Endodermal cell (in vitro differentiated cells): ENCODE data around the gene RDH14. TPM values are rescaled to one million over a fixed set of nuclear protein-coding genes. Genes with fewer than 3 reads are reported as not detected.

Experiments
- DNase-seq: peaks from one replicate; pipeline ENCODE4 v3.0.0-alpha.2; 2017
- H3K27ac ChIP-seq: 2 replicates; pipeline ENCODE4 v1.5.1; 2013; ENCODE audit warnings: mild to moderate bottlenecking, low read depth, low read length, moderate library complexity
- H3K27me3 ChIP-seq: 2 replicates; pipeline ENCODE4 v1.6.1; 2013; ENCODE audit warnings: mild to moderate bottlenecking, low read length, moderate library complexity; ENCODE audit not compliant: insufficient read depth, control insufficient read depth, poor library complexity, severe bottlenecking
- H3K36me3 ChIP-seq: 2 replicates; pipeline ENCODE4 v1.7.0; 2013; ENCODE audit warnings: mild to moderate bottlenecking, low read length, moderate library complexity; ENCODE audit not compliant: control insufficient read depth, insufficient read depth
- H3K4me1 ChIP-seq: one replicate; pipeline ENCODE4 v1.7.0; 2013; ENCODE audit warnings: low read length; ENCODE audit not compliant: control insufficient read depth, insufficient read depth
- H3K4me3 ChIP-seq: 2 replicates; pipeline ENCODE4 v1.5.1; 2013; ENCODE audit warnings: mild to moderate bottlenecking, low read length, moderate library complexity
- H3K9ac ChIP-seq: 2 replicates; pipeline ENCODE4 v1.6.1; 2013; ENCODE audit warnings: mild to moderate bottlenecking, low read length, moderate library complexity; ENCODE audit not compliant: poor library complexity, severe bottlenecking; ENCODE audit errors: extremely low read depth
- H3K9me3 ChIP-seq: 2 replicates; pipeline ENCODE4 v1.6.1; 2013; ENCODE audit warnings: mild to moderate bottlenecking, low read length, moderate library complexity; ENCODE audit not compliant: control insufficient read depth
- H3K27ac Mint-ChIP-seq: 2 replicates; pipeline ENCODE4 v1.8.0; 2020; ENCODE audit warnings: mixed read lengths
- H3K27me3 Mint-ChIP-seq: 2 replicates; pipeline ENCODE4 v1.8.0; 2021; ENCODE audit warnings: mild to moderate bottlenecking, mixed read lengths; ENCODE audit not compliant: insufficient read depth
- H3K36me3 Mint-ChIP-seq: 2 replicates; pipeline ENCODE4 v1.8.0; 2020; ENCODE audit warnings: low read depth, mixed read lengths
- H3K4me1 Mint-ChIP-seq: 2 replicates; pipeline ENCODE4 v1.8.0; 2020; ENCODE audit warnings: mixed read lengths
- H3K4me3 Mint-ChIP-seq: 2 replicates; pipeline ENCODE4 v1.8.0; 2020; ENCODE audit warnings: mild to moderate bottlenecking, moderate library complexity, mixed read lengths
- H3K9me3 Mint-ChIP-seq: 2 replicates; pipeline ENCODE4 v1.8.0; 2020; ENCODE audit warnings: mild to moderate bottlenecking, mixed read lengths
- CTCF ChIP-seq: fragments of 200-600 bp; sonication (generic); conservative IDR thresholded peaks from 2 replicates; pipeline ENCODE4 v1.5.0; 2021; ENCODE audit warnings: antibody characterized with exemption, mild to moderate bottlenecking
- WGBS, 2 experiments: methylation state at CpG; one replicate each; pipeline versions ENCODE4 v1.1.5 to v1.1.7; 2013; ENCODE audit warnings: missing lambda C conversion rate in 2 of 2, mixed read lengths in 1 of 2; ENCODE audit not compliant: insufficient coverage in 1 of 2, insufficient read length in 1 of 2; 5-methylcytosine and 5-hydroxymethylcytosine counted together
- total RNA-seq, 2 donors: library from RNA; stranded (reverse); fragmentation: NEBNext Ultra II Directional in 1 of 2; extraction: Animal tissue kit (Norgen Biotek cat#: 25700) in 1 of 2; gene quantifications; 2 replicates in 1 of 2; 3 replicates in 1 of 2; pipeline ENCODE4 v1.2.1, GENCODE V29; 2021

RDH14 gene
- total RNA-seq, 2 donors from 2014 or later: 22.6 to 23.0 TPM

DNA sequence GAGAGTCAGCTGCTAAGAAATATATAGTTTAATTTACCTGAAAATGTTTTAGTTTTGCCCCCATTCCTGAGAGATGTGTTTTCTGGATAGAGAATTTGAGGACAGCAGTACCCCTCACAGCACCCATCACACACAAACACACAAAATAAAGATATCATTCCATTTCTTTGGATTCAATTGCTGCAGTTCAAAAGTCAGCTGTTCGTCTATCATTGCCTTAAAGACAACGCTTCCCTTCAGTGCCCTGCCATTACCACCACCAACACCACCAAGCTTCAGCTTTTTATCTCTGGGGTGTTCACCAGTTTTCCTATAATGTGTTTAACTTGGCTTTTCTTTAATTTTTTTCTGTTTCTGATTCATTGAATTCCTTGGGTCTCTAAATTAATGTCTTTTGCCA lies 49.7 kb downstream of the RDH14 start:
- Mint-ChIP-seq H3K4me3 (no peak overlapping the region), H3K9me3 (no peaks in the 10 kb centered on the region), H3K4me1 (no peaks in the 10 kb centered on the region), H3K27me3 (no peaks in the 10 kb centered on the region), H3K36me3 (no peaks in the 10 kb centered on the region), H3K27ac (no peak overlapping the region)
- 86 to 95% methylated on average over 2 of the region's 2 CpGs for WGBS, 2 experiments
- Histone ChIP-seq H3K27ac (no peak overlapping the region), H3K9me3 (no peaks in the 10 kb centered on the region), H3K9ac (no peak overlapping the region), H3K27me3 (no peaks in the 10 kb centered on the region), H3K4me3 (no peak overlapping the region), H3K4me1 (no peaks in the 10 kb centered on the region), H3K36me3 (no peaks in the 10 kb centered on the region)
- no peak for TF ChIP-seq CTCF
- no peak for DNase-seq

- TF ChIP-seq CTCF: no peak
- Mint-ChIP-seq H3K9me3 (no peaks in the 10 kb centered on the region), H3K4me3 (no peak overlapping the region), H3K36me3 (no peaks in the 10 kb centered on the region), H3K4me1 (no peaks in the 10 kb centered on the region), H3K27ac (no peak overlapping the region), H3K27me3 (no peaks in the 10 kb centered on the region)
- Histone ChIP-seq H3K4me3 (no peak overlapping the region), H3K4me1 (no peaks in the 10 kb centered on the region), H3K9ac (no peak overlapping the region), H3K9me3 (no peaks in the 10 kb centered on the region), H3K27me3 (no peaks in the 10 kb centered on the region), H3K27ac (no peak overlapping the region), H3K36me3 (no peaks in the 10 kb centered on the region)
- WGBS, 2 experiments: 90 to 94% methylated on average over 7 to 8 of the region's 8 CpGs
- no peak for DNase-seq
Observed at GRCh38 chr2:18506883-18507509, 53.5 kb downstream of the RDH14 start.

- H3K27me3 Mint-ChIP-seq: no peaks in the 10 kb centered on the region
- 84 to 93% methylated on average over 2 to 4 of the region's 4 CpGs for WGBS, 2 experiments
Observed at GRCh38 chr2:18505703-18506341, 54.6 kb downstream of the RDH14 start.

More at GRCh38 chr2:18505703-18506341, 54.6 kb downstream of the RDH14 start:
- H3K27ac ChIP-seq: no peak overlapping the region
- no peaks in the 10 kb centered on the region for H3K27me3 ChIP-seq
- Mint-ChIP-seq H3K4me3 (no peak overlapping the region), H3K4me1 (no peaks in the 10 kb centered on the region), H3K36me3 (no peaks in the 10 kb centered on the region), H3K9me3 (no peaks in the 10 kb centered on the region), H3K27ac (no peak overlapping the region)
- no peak for TF ChIP-seq CTCF
- no peaks in the 10 kb centered on the region for H3K4me1 ChIP-seq
- no peak for DNase-seq
- no peaks in the 10 kb centered on the region for H3K36me3 ChIP-seq
- H3K9me3 ChIP-seq: no peaks in the 10 kb centered on the region
- H3K9ac ChIP-seq: no peak overlapping the region
- H3K4me3 ChIP-seq: no peak overlapping the region

Other genes with a start within 250 kb of the RDH14 start
- not detected for gene NT5C1B, start 28.9 kb upstream of the RDH14 start, total RNA-seq